Activated B cell treated with CpG ODN at 0.5 μM for 24 hours (primary cell): ENCODE measurements around the gene PCNX1. TPM values are rescaled to one million over a fixed set of nuclear protein-coding genes. Genes with fewer than 3 reads are reported as not detected.

Experiments
- ATAC-seq: fragments of 200-7000 bp; cut with Tn5 transposase; one replicate; pipeline ENCODE4 v1.10.0; 2021; ENCODE audit warnings: low read depth, mild to moderate bottlenecking, moderate library complexity
- CTCF ChIA-PET: fragments of 350-600 bp; sonication (Branson Sonifier 250); formaldehyde crosslinking; loops from one replicate; lab custom pipeline; 2021; ENCODE audit warnings: antibody characterized with exemption; lab: Charles Lee
- POLR2A ChIA-PET: fragments of 350-600 bp; sonication (Branson Sonifier 250); formaldehyde crosslinking; loops from one replicate; lab custom pipeline; 2021; ENCODE audit warnings: antibody characterized with exemption; lab: Charles Lee
- DNase-seq: peaks from one replicate; pipeline ENCODE4 v3.0.0; 2022
- H3K27ac Mint-ChIP-seq: one replicate; pipeline ENCODE4 v1.8.0; 2020; ENCODE audit warnings: mixed read lengths
- H3K27me3 Mint-ChIP-seq: one replicate; pipeline ENCODE4 v1.8.0; 2021; ENCODE audit warnings: mixed read lengths
- H3K36me3 Mint-ChIP-seq: one replicate; pipeline ENCODE4 v1.8.0; 2021; ENCODE audit warnings: low read depth, mixed read lengths
- H3K4me1 Mint-ChIP-seq: one replicate; pipeline ENCODE4 v1.8.0; 2021; ENCODE audit warnings: mixed read lengths
- H3K4me3 Mint-ChIP-seq: one replicate; pipeline ENCODE4 v1.8.0; 2020; ENCODE audit warnings: mild to moderate bottlenecking, mixed read lengths
- H3K9me3 Mint-ChIP-seq: one replicate; pipeline ENCODE4 v1.8.0; 2020; ENCODE audit warnings: mixed read lengths
- intact Hi-C: fragments of 100-400 bp; cut with micrococcal nuclease; formaldehyde crosslinking; loops from one replicate; pipeline ENCODE4 v1.15.1; 2024
- total RNA-seq: library from RNA; stranded (reverse); gene quantifications from 2 replicates; pipeline ENCODE4 v1.2.3, GENCODE V29; 2022
- TF ChIP-seq, protein P1 (sequence below): fragments of 200-600 bp; IDR thresholded peaks from one replicate; pipeline ENCODE4 v1.8.0; 2022; ENCODE audit warnings: antibody characterized with exemption, mild to moderate bottlenecking

PCNX1 gene
- total RNA-seq, 1 donor from 2014 or later, result 64.7 TPM

DNA sequence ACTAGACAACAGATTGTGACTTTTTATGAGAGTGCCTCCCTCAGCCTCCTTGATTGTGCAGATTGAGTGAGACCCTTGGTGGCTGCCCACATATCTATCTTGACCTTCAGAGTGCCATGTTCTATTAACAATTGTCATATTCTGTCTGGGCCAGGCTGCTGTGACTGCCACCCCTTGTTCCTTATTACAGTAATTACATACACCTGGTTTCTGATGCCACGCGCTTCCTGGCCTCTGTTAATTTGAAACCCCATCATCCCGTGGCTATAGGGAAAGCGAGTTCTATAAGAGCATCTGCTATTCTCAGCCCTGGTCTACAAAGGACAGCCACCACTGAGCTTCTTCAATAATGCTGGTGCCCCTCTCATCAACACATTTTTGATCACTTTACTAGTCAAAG, 228.7 kb downstream of the PCNX1 start:
- intact Hi-C loops, result no loop called here
- H3K4me3 Mint-ChIP-seq, result no peak overlapping the region
- CTCF ChIA-PET, result interaction anchor here (3.7 to 6.2 kb wide), 3 partner anchors 32 to 618 kb away, joined by 25 to 84 read pairs (median 35); no protein-coding TSS in a partner anchor
- no peaks in the 10 kb centered on the region for H3K9me3 Mint-ChIP-seq
- H3K27me3 Mint-ChIP-seq, result no peaks in the 10 kb centered on the region
- no peaks in the 10 kb centered on the region for H3K36me3 Mint-ChIP-seq
- TF ChIP-seq, protein P1, sequence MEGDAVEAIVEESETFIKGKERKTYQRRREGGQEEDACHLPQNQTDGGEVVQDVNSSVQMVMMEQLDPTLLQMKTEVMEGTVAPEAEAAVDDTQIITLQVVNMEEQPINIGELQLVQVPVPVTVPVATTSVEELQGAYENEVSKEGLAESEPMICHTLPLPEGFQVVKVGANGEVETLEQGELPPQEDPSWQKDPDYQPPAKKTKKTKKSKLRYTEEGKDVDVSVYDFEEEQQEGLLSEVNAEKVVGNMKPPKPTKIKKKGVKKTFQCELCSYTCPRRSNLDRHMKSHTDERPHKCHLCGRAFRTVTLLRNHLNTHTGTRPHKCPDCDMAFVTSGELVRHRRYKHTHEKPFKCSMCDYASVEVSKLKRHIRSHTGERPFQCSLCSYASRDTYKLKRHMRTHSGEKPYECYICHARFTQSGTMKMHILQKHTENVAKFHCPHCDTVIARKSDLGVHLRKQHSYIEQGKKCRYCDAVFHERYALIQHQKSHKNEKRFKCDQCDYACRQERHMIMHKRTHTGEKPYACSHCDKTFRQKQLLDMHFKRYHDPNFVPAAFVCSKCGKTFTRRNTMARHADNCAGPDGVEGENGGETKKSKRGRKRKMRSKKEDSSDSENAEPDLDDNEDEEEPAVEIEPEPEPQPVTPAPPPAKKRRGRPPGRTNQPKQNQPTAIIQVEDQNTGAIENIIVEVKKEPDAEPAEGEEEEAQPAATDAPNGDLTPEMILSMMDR, result no peak
- ATAC-seq (no peak), DNase-seq (no peak)
- POLR2A ChIA-PET, result no interaction called here
- H3K4me1 Mint-ChIP-seq, result peaks cover 8% of the 10 kb centered on the region
- H3K27ac Mint-ChIP-seq, result no peak overlapping the region

DNA sequence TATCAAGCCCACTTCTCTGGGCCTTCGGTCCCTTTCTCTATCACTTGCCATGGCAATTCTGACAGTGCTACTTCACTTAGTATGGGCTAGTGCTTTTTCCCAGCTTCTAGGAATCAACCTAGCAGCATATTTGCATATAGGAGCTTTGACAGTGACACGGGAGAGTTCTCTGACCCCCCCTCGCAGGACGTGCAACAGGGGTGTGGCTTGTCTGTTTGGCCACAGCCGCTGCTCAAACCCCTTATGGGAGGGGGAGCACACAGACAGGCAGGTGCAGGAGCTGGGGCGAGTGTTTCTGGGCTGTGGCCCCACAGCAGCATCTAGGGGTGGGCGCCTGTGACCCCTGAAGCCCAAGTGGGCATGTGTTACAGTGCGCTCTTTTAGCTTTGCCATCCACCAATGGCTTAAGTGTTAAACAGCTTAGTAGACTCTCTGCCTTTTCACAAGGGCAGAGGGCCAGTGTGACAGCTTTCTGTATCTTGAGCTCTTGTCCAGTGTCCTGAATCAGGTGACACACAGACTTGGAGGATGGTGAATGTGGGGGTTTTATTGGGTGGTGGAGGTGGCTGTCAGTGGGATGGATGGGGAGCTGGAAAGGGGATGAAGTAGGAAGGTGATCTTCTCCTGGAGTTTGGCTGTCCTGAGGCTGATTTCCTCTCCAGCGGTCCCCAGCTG, 229.3 kb downstream of the PCNX1 start:
- intact Hi-C loops, result no loop called here
- Mint-ChIP-seq H3K36me3 (no peaks in the 10 kb centered on the region), H3K27me3 (no peaks in the 10 kb centered on the region), H3K27ac (no peak overlapping the region), H3K4me1 (peaks cover 7% of the 10 kb centered on the region), H3K9me3 (no peaks in the 10 kb centered on the region), H3K4me3 (no peak overlapping the region)
- CTCF ChIA-PET, result interaction anchor here (0.6 to 6.2 kb wide), 6 partner anchors 33 to 623 kb away, joined by 3 to 84 read pairs (median 14); no protein-coding TSS in a partner anchor
- no peak for ATAC-seq
- no peak for DNase-seq
- TF ChIP-seq, protein P1, result no peak
- POLR2A ChIA-PET, result interaction anchor here (1.3 kb wide), 1 partner anchor 19 kb away, joined by 4 read pairs; no protein-coding TSS in a partner anchor

GRCh38 chr14:71137536-71138447, 230.5 kb downstream of the PCNX1 start:
- Mint-ChIP-seq H3K4me3 (no peak overlapping the region), H3K4me1 (peaks cover 19% of the 10 kb centered on the region), H3K27me3 (no peaks in the 10 kb centered on the region), H3K9me3 (no peaks in the 10 kb centered on the region), H3K36me3 (no peaks in the 10 kb centered on the region), H3K27ac (no peak overlapping the region)
- ChIA-PET CTCF (interaction anchor here (0.6 to 6.2 kb wide), 16 partner anchors 18 to 718 kb away, joined by 3 to 84 read pairs (median 4); no protein-coding TSS in a partner anchor), POLR2A (interaction anchor here (1.3 kb wide), 1 partner anchor 20 kb away, joined by 4 read pairs; no protein-coding TSS in a partner anchor)
- intact Hi-C loops, result loop anchor here (2.0 kb wide), 1 partner anchor 717 kb away; no protein-coding TSS in a partner anchor
- no peak for ATAC-seq
- no peak for DNase-seq
- TF ChIP-seq, protein P1, result no peak

GRCh38 chr14:71138448-71139293, 231.4 kb downstream of the PCNX1 start:
- no peaks in the 10 kb centered on the region for H3K27me3 Mint-ChIP-seq
- ATAC-seq (peak; percentile 84), DNase-seq (peak; percentile 42)
- TF ChIP-seq, protein P1, result peak; percentile 64
- POLR2A ChIA-PET, result interaction anchor here (1.1 kb wide), 1 partner anchor 183 kb away, joined by 3 read pairs; no protein-coding TSS in a partner anchor
- H3K36me3 Mint-ChIP-seq, result no peaks in the 10 kb centered on the region
- peaks cover 28% of the 10 kb centered on the region for H3K4me1 Mint-ChIP-seq
- CTCF ChIA-PET, result interaction anchor here (0.6 to 6.2 kb wide), 14 partner anchors 18 to 717 kb away, joined by 3 to 84 read pairs (median 4); no protein-coding TSS in a partner anchor
- intact Hi-C loops, result loop anchor here (1.0 to 2.0 kb wide), 5 partner anchors 34 to 716 kb away; no protein-coding TSS in a partner anchor
- H3K4me3 Mint-ChIP-seq, result no peak overlapping the region
- H3K27ac Mint-ChIP-seq, result no peak overlapping the region
- no peaks in the 10 kb centered on the region for H3K9me3 Mint-ChIP-seq
